ENCODE results near the gene SPEG. TPM values are rescaled to one million over a fixed set of nuclear protein-coding genes. Genes with fewer than 3 reads are reported as not detected.
"Not testable (repeated sequence)": the region's sequence is repeated elsewhere in the genome, so short reads cannot be mapped to it uniquely, and the experiment has no call there.

Gene SPEG
- total and polyA plus RNA-seq, 10 donors, result 0.74 to 8.2 (median 3.7) TPM

DNA sequence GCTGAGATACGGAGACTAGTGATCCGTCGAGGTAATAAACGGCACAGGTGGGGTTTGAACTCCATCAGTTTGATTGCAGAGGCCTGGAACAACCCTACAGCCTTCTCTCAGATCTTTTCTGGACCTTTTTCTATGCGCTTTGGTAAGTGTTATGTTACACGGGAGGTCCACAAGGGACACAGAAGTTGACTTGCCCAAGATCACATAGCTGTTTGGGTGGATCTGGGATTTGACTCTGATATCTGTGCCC, 45.8 kb upstream of the SPEG start:
- no peak for DNase-seq
- peaks cover 0 to 11% (median 0%) of the 10 kb centered on the region in 8 donors for H3K9me3 ChIP-seq
- peaks cover 2 to 38% (median 20%) of the 10 kb centered on the region in 6 donors for H3K4me1 ChIP-seq
- H3K4me3 ChIP-seq, result peak overlapping the region in 5 of 8 donors; percentile 19 to 86 (median 80)
- intact Hi-C loops (cut with DNase I; ENCODE audit: low total_unique reads), result no loop called here
- peaks cover 5 to 27% (median 25%) of the 10 kb centered on the region in 6 donors for H3K36me3 ChIP-seq
- no peaks in the 10 kb centered on the region for H3K27me3 ChIP-seq (replicated peaks in 1 of 7)
- H3K27ac ChIP-seq, result peak overlapping the region; percentile 82 to 99 (median 96)
- TF ChIP-seq, protein P1, sequence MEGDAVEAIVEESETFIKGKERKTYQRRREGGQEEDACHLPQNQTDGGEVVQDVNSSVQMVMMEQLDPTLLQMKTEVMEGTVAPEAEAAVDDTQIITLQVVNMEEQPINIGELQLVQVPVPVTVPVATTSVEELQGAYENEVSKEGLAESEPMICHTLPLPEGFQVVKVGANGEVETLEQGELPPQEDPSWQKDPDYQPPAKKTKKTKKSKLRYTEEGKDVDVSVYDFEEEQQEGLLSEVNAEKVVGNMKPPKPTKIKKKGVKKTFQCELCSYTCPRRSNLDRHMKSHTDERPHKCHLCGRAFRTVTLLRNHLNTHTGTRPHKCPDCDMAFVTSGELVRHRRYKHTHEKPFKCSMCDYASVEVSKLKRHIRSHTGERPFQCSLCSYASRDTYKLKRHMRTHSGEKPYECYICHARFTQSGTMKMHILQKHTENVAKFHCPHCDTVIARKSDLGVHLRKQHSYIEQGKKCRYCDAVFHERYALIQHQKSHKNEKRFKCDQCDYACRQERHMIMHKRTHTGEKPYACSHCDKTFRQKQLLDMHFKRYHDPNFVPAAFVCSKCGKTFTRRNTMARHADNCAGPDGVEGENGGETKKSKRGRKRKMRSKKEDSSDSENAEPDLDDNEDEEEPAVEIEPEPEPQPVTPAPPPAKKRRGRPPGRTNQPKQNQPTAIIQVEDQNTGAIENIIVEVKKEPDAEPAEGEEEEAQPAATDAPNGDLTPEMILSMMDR (IDR thresholded peaks at IDR 0.05 in 8 of 11, conservative IDR thresholded peaks at IDR 0.05 in 3 of 11), result no peak
- TF ChIP-seq POLR2AphosphoS5 (IDR thresholded peaks at IDR 0.05) (no peak), POLR2A (IDR thresholded peaks at IDR 0.05) (no peak)
- WGBS, 5 donors, result 59 to 67% (median 66%) methylated on average over 6 of the region's 6 CpGs

DNA sequence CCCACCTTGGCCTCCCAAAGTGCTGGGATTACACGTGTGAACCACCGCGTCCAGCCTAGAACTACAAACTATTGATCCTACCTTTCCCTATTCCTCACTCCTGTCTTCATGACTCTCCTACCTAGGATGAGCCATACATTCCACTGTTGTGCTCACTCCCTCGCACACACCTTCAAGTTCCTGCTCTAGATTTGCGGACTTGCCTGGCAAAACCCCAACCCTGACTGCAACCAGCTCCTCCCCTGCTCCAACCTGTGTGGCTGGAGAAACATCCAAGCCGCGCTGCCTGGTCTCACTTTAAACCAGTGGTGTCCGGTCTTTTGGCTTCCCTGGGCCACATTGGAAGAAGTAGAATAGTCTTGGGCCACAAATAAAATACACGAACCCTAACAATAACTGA, 41.9 kb upstream of the SPEG start:
- DNase-seq, result no peak

DNA sequence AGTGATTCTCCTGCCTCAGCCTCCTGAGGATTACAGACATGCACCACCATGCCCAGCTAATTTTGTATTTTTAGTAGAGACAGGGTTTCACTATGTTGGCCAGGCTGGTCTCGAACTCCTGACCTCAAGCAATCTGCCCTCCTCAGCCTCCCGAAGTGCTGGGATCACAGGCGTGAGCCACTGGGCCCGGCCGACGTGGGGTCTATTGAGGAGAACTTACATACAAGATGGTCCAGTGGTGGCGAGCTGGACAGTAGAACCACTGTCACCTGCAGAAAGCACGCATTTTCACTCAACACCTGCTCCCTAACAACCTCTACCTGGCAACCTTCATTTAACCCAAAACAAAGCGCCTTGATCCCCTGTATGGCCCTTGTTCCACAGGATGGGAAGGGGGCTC, 39.6 kb upstream of the SPEG start:
- H3K27me3 ChIP-seq (replicated peaks in 1 of 7); H3K36me3 ChIP-seq; H3K4me1 ChIP-seq; H3K27ac ChIP-seq; DNase-seq; H3K4me3 ChIP-seq; intact Hi-C loops (cut with DNase I; ENCODE audit: low total_unique reads): not testable (repeated sequence)
- H3K9me3 ChIP-seq, result peaks cover 0 to 11% (median 0%) of the 10 kb centered on the region in 8 donors
- WGBS, 5 donors, result 90 to 97% (median 94%) methylated on average over 9 of the region's 9 CpGs

More for the DNA sequence above, 41.9 kb upstream of the SPEG start:
- Histone ChIP-seq H3K9me3 (peaks cover 0 to 11% (median 0%) of the 10 kb centered on the region in 8 donors), H3K27me3 (replicated peaks in 1 of 7) (no peaks in the 10 kb centered on the region), H3K4me1 (peaks cover 0 to 20% (median 6%) of the 10 kb centered on the region in 6 donors), H3K4me3 (no peak overlapping the region), H3K36me3 (no peaks in the 10 kb centered on the region), H3K27ac (no peak overlapping the region)
- TF ChIP-seq POLR2AphosphoS5 (IDR thresholded peaks at IDR 0.05) (no peak), POLR2A (IDR thresholded peaks at IDR 0.05) (no peak)
- TF ChIP-seq, protein P1 (IDR thresholded peaks at IDR 0.05 in 8 of 11, conservative IDR thresholded peaks at IDR 0.05 in 3 of 11), result no peak
- intact Hi-C loops (cut with DNase I; ENCODE audit: low total_unique reads), result no loop called here
- WGBS, 5 donors, result 84 to 94% (median 93%) methylated on average over 9 of the region's 9 CpGs

DNA sequence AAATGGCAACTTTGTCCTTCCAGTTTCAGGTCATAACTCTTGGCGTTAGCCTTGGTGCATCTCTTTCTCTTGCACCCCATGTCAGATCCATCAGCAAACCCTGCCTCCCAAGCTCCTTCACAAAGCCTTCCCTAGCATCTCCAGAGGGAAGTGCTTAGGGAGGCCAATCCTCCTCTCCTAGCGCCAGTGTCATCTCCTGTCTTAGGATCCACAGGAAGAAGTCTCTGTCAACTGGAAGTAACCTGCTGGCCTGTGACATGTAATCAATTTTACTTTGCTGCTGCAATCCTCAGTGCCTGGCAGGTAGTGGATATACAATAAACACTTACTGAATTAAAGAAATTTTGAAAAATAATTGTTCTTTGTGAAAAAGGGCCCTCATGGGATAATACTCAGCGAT, 39.0 kb upstream of the SPEG start:
- no peaks in the 10 kb centered on the region for H3K36me3 ChIP-seq
- H3K4me1 ChIP-seq, result peaks cover 0 to 10% (median 0%) of the 10 kb centered on the region in 6 donors
- no peaks in the 10 kb centered on the region for H3K27me3 ChIP-seq (replicated peaks in 1 of 7)
- H3K4me3 ChIP-seq, result no peak overlapping the region
- peaks cover 0 to 9% (median 0%) of the 10 kb centered on the region in 8 donors for H3K9me3 ChIP-seq
- WGBS, 5 donors, result 87 to 91% (median 90%) methylated on average over 3 of the region's 3 CpGs
- no peak for DNase-seq
- TF ChIP-seq POLR2A (IDR thresholded peaks at IDR 0.05) (no peak), POLR2AphosphoS5 (IDR thresholded peaks at IDR 0.05) (no peak)
- TF ChIP-seq, protein P1 (IDR thresholded peaks at IDR 0.05 in 8 of 11, conservative IDR thresholded peaks at IDR 0.05 in 3 of 11), result no peak
- intact Hi-C loops (cut with DNase I; ENCODE audit: low total_unique reads), result no loop called here
- H3K27ac ChIP-seq, result no peak overlapping the region
